Smooth muscle cell (in vitro differentiated cells): Measurements from ENCODE around the gene BEST3. TPM values are rescaled to one million over a fixed set of nuclear protein-coding genes. Genes with fewer than 3 reads are reported as not detected.
"Not testable (repeated sequence)": the region's sequence is repeated elsewhere in the genome, so short reads cannot be mapped to it uniquely, and the experiment has no call there.

Experiments used
- DNase-seq: peaks from one replicate; lab custom pipeline; 2025; ENCODE audit not compliant: unreplicated experiment; lab: John Stamatoyannopoulos, UW
- H2AFZ ChIP-seq: fragments of 200-600 bp; sonication (generic); 2 replicates; pipeline ENCODE4 v1.6.0; 2016; ENCODE audit warnings: antibody characterized with exemption, low read depth, mild to moderate bottlenecking
- H3F3A ChIP-seq: fragments of 200-600 bp; sonication (generic); 2 replicates; pipeline ENCODE4 v1.6.0; 2017; ENCODE audit warnings: antibody characterized with exemption, low read depth
- H3K27ac ChIP-seq: fragments of 200-600 bp; sonication (generic); 2 replicates; pipeline ENCODE4 v1.5.1; 2016; ENCODE audit warnings: low read depth, mild to moderate bottlenecking
- H3K27me3 ChIP-seq: fragments of 200-600 bp; sonication (generic); 2 replicates; pipeline ENCODE4 v1.6.1; 2016; ENCODE audit warnings: low read depth, mild to moderate bottlenecking
- H3K36me3 ChIP-seq: fragments of 200-600 bp; sonication (generic); 2 replicates; pipeline ENCODE4 v1.5.1; 2016; ENCODE audit warnings: low read depth
- H3K4me1 ChIP-seq: fragments of 200-600 bp; sonication (generic); 2 replicates; pipeline ENCODE4 v1.5.1; 2016; ENCODE audit warnings: low read depth
- H3K4me2 ChIP-seq: fragments of 200-600 bp; sonication (generic); 2 replicates; pipeline ENCODE4 v1.6.0; 2016; ENCODE audit warnings: mild to moderate bottlenecking
- H3K4me3 ChIP-seq: fragments of 200-600 bp; sonication (generic); 2 replicates; pipeline ENCODE4 v1.5.1; 2016; ENCODE audit warnings: mild to moderate bottlenecking
- H3K79me2 ChIP-seq: fragments of 200-600 bp; sonication (generic); 2 replicates; pipeline ENCODE4 v1.6.0; 2016; ENCODE audit warnings: low read depth, mild to moderate bottlenecking
- H3K9ac ChIP-seq: fragments of 200-600 bp; sonication (generic); 2 replicates; pipeline ENCODE4 v1.6.0; 2016; ENCODE audit warnings: low read depth
- H3K9me3 ChIP-seq: fragments of 200-600 bp; sonication (generic); replicated peaks from 2 replicates; pipeline ENCODE4 v1.5.1; 2016; ENCODE audit warnings: low read depth
- H4K20me1 ChIP-seq: fragments of 200-600 bp; sonication (generic); 2 replicates; pipeline ENCODE4 v1.6.0; 2016; ENCODE audit warnings: low read depth
- WGBS: methylation state at CpG from one replicate; pipeline ENCODE4 v1.1.7; 2016; ENCODE audit warnings: low lambda C conversion rate; 5-methylcytosine and 5-hydroxymethylcytosine counted together
- polyA plus RNA-seq: library from polyadenylated mRNA; unstranded; fragments of >200 nt; fragmentation: Nextera tagmentation; extraction: Ambion mirVana; gene quantifications from 2 replicates; pipeline ENCODE4 v1.2.1, GENCODE V29; 2016
- total RNA-seq: library from RNA; depleted of rRNA; stranded (reverse); fragments of >200 nt; gene quantifications from 2 replicates; pipeline ENCODE4 v1.2.3, GENCODE V29; 2014
- TF ChIP-seq, protein P1 (sequence below): fragments of 200-600 bp; sonication (generic); IDR thresholded peaks from 2 replicates; pipeline ENCODE4 v1.5.1; 2017; ENCODE audit warnings: borderline replicate concordance, mild to moderate bottlenecking, antibody characterized with exemption; ENCODE audit not compliant: insufficient read depth, poor library complexity, severe bottlenecking

Gene BEST3
- total and polyA plus RNA-seq, 2 experiments from 2014 or later, result 4.0 TPM; not detected in 1

DNA sequence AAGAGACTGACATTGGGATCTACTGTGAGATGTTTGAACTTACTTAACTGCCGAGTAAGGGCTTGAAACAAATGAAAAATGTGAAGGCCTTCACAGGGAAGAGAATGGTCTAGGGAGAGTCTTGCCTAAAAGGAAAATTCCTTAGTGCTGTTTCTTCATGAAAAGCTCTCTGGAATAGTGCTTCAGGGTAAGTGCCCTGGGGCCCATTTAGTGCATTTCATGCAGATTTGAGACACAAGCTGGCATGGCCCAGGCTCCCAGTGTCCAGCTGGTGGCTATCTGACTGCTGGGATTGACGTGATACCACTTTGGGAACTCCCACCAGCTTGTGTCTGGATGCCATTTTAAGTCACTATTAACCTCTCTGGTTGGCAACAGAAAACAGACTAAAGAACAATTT lies 26.9 kb downstream of the BEST3 start:
- Histone ChIP-seq H3K9me3 (no peaks in the 10 kb centered on the region), H2AFZ (no peak overlapping the region), H3K36me3 (no peaks in the 10 kb centered on the region), H3K4me2 (no peak overlapping the region), H3K27me3 (no peaks in the 10 kb centered on the region), H3F3A (no peaks in the 10 kb centered on the region), H4K20me1 (no peaks in the 10 kb centered on the region), H3K27ac (no peak overlapping the region), H3K9ac (no peak overlapping the region), H3K4me3 (no peak overlapping the region), H3K4me1 (no peaks in the 10 kb centered on the region), H3K79me2 (no peaks in the 10 kb centered on the region)
- TF ChIP-seq, protein P1, sequence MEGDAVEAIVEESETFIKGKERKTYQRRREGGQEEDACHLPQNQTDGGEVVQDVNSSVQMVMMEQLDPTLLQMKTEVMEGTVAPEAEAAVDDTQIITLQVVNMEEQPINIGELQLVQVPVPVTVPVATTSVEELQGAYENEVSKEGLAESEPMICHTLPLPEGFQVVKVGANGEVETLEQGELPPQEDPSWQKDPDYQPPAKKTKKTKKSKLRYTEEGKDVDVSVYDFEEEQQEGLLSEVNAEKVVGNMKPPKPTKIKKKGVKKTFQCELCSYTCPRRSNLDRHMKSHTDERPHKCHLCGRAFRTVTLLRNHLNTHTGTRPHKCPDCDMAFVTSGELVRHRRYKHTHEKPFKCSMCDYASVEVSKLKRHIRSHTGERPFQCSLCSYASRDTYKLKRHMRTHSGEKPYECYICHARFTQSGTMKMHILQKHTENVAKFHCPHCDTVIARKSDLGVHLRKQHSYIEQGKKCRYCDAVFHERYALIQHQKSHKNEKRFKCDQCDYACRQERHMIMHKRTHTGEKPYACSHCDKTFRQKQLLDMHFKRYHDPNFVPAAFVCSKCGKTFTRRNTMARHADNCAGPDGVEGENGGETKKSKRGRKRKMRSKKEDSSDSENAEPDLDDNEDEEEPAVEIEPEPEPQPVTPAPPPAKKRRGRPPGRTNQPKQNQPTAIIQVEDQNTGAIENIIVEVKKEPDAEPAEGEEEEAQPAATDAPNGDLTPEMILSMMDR, result no peak
- DNase-seq, result no peak
- WGBS, result 78% methylated on average over 2 of the region's 2 CpGs

DNA sequence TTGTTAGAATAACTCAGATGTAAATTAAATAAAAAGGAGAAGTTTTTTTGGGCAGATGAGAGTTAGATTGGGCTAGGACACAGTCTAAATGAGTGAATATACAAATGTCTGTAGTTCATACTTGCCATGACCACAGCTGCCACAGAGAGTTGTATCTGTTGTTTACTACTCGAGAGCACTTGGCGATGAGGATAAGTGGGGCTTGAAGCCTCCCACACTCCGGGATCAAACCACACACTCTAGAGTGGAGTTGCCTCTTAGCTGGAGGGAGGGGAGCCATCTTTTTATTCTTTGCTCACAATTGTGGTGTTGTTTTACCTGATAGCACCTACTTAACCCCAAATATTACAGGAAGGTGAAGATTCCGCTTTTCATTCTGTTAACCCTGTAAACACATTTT lies 27.5 kb downstream of the BEST3 start:
- H3K27ac ChIP-seq, result no peak overlapping the region
- no peaks in the 10 kb centered on the region for H4K20me1 ChIP-seq
- H3K36me3 ChIP-seq, result no peaks in the 10 kb centered on the region
- no peak for DNase-seq
- H3K4me2 ChIP-seq, result no peak overlapping the region
- H3K79me2 ChIP-seq, result no peaks in the 10 kb centered on the region
- no peak overlapping the region for H3K4me3 ChIP-seq
- H3K9me3 ChIP-seq, result no peaks in the 10 kb centered on the region
- H3K4me1 ChIP-seq, result no peaks in the 10 kb centered on the region
- no peaks in the 10 kb centered on the region for H3F3A ChIP-seq
- WGBS, result 61% methylated on average over 4 of the region's 4 CpGs
- H3K27me3 ChIP-seq, result no peaks in the 10 kb centered on the region
- H3K9ac ChIP-seq, result no peak overlapping the region
- H2AFZ ChIP-seq, result no peak overlapping the region
- TF ChIP-seq, protein P1, result no peak

DNA sequence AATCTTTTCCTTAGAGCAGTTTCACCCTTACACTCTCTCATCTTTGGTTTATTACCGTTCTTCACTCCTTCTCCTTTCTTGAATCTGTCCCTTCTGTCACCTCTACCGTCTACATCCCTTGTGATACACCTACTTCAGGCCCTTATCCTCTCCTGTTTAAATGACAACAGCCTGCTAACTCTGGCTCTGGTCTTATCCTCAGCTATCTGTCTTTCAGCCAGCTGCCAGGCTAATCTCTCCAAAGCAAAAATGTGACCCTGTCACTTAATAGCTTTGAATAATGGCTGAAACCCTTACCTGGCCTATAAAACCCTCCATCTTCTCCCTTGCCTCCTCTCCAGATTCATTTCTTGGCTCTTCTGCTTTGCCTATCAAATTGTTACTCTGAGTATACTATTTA lies 32.3 kb downstream of the BEST3 start:
- H3K9ac ChIP-seq, result no peak overlapping the region
- no peak overlapping the region for H3K4me3 ChIP-seq
- H4K20me1 ChIP-seq, result no peaks in the 10 kb centered on the region
- no peaks in the 10 kb centered on the region for H3K36me3 ChIP-seq
- H2AFZ ChIP-seq, result no peak overlapping the region
- no peak overlapping the region for H3K4me2 ChIP-seq
- H3F3A ChIP-seq, result no peaks in the 10 kb centered on the region
- H3K79me2 ChIP-seq, result no peaks in the 10 kb centered on the region
- H3K27me3 ChIP-seq, result no peaks in the 10 kb centered on the region
- no peak overlapping the region for H3K27ac ChIP-seq
- DNase-seq, result no peak
- TF ChIP-seq, protein P1, result no peak
- 79% methylated on average over 2 of the region's 2 CpGs for WGBS
- no peaks in the 10 kb centered on the region for H3K9me3 ChIP-seq
- H3K4me1 ChIP-seq, result peaks cover 15% of the 10 kb centered on the region

DNA sequence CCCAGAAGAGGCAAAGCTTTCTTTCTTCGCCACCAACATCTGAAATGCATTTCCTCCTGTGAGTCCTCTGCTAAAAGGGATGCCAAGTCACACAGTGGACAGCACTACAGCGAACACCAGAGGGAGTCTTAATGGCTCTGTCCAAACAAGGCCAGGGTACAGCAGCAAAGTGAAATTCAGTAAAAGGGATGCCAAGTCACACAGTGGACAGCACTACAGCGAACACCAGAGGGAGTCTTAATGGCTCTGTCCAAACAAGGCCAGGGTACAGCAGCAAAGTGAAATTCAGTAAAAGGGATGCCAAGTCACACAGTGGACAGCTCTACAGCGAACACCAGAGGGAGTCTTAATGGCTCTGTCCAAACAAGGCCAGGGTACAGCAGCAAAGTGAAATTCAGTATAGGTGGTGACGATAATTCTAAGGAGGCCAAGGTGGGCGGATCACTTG lies 34.1 kb downstream of the BEST3 start:
- peaks cover 15% of the 10 kb centered on the region for H3K4me1 ChIP-seq
- H3K79me2 ChIP-seq, H3K9me3 ChIP-seq, H2AFZ ChIP-seq, H3K4me3 ChIP-seq, H4K20me1 ChIP-seq, H3K27ac ChIP-seq, DNase-seq, H3F3A ChIP-seq, H3K27me3 ChIP-seq, H3K4me2 ChIP-seq, H3K9ac ChIP-seq, H3K36me3 ChIP-seq: not testable (repeated sequence)
- TF ChIP-seq, protein P1, result peak; percentile 15
- 71% methylated on average over 6 of the region's 6 CpGs for WGBS
